ENCODE results near the gene KCTD2.

The KCTD2 gene

GRCh38 chr17:75102385-75102821 lies 55.4 kb downstream of the KCTD2 start:
- no peak for DNase-seq

- no peak for DNase-seq
These were observed 56.9 kb downstream of the KCTD2 start for GRCh38 chr17:75103601-75104554.

- DNase-seq, result peak; percentile 71
These were observed 58.4 kb downstream of the KCTD2 start for GRCh38 chr17:75105126-75106080.

GRCh38 chr17:75108193-75108592 lies 61.2 kb downstream of the KCTD2 start:
- DNase-seq, result no peak

- DNase-seq, result no peak
These were observed 62.0 kb downstream of the KCTD2 start for GRCh38 chr17:75109046-75109406.

- DNase-seq, result peak; percentile 48
These were observed 62.6 kb downstream of the KCTD2 start, which contains the start of gene ARMC7 for GRCh38 chr17:75109407-75110233. TSS of gene ARMC7 (plus strand) at chr17:75109969. CDS start at chr17:75110289, 320 bp downstream.

GRCh38 chr17:75110234-75110937 lies 63.4 kb downstream of the KCTD2 start:
- DNase-seq, result no peak

GRCh38 chr17:75111777-75112335 lies 64.8 kb downstream of the KCTD2 start:
- DNase-seq, result no peak

GRCh38 chr17:75113798-75114551 lies 67.0 kb downstream of the KCTD2 start:
- peak; percentile 26 for DNase-seq

- no peak for DNase-seq
These were observed 67.7 kb downstream of the KCTD2 start for GRCh38 chr17:75114552-75115314.

Measured in NCI-H2081 treated with DMSO at 0.1 percent for 48 hours (cell line).